Stimulated activated CD8-positive, alpha-beta memory T cell treated with anti-CD3 and anti-CD28 coated beads, Interleukin-4, amount 100 ng/mL, for 24 hours (primary cell): ENCODE results near the gene MRPL58.
A peak's percentile ranks its signal among the peaks of the same experiment; 100 is the strongest.
"Not testable (repeated sequence)": the region's sequence is repeated elsewhere in the genome, so short reads cannot be mapped to it uniquely, and the experiment has no call there.

Source experiments
- DNase-seq: peaks from one replicate; pipeline ENCODE4 v3.0.0-alpha.2; 2020; ENCODE audit warnings: low read depth

MRPL58 gene

DNA sequence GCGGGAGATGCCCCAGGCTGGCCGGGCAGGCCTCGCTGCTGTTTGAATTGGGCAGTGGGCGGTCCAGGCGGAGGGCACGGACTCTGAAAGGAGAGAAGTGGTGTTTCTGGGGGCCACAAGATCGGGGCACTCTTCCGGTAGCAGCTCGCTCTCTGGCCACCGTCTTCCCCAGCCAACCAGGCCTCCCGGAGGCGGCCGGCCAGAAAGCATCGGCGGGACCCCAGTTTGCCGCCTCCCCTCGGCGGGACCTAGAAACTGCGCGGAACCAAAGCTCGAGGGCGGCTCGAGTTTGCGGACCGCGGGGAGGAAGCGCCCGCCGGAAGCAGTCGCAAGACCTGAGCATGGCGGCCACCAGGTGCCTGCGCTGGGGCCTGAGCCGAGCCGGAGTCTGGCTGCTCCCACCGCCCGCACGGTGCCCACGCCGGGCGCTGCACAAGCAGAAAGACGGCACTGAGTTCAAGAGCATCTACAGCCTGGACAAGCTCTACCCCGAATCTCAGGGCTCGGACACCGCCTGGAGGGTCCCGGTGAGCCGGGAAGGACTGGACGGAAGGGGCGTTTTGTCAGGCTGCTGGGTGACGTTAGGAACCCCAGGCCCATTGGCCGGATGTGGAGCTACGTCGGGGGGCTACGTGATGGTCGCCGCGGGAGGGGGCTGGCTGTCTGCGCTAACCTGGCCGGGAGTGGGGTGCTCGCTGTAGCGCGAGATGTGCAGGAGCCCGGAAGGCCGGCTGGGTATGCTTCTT is at the start of gene MRPL58:
MRPL58 (plus strand) TSS at position 325 of the 746 bp plus-strand sequence; CDS start at position 342, 17 bp downstream.
- DNase-seq: peak; percentile 77

DNA sequence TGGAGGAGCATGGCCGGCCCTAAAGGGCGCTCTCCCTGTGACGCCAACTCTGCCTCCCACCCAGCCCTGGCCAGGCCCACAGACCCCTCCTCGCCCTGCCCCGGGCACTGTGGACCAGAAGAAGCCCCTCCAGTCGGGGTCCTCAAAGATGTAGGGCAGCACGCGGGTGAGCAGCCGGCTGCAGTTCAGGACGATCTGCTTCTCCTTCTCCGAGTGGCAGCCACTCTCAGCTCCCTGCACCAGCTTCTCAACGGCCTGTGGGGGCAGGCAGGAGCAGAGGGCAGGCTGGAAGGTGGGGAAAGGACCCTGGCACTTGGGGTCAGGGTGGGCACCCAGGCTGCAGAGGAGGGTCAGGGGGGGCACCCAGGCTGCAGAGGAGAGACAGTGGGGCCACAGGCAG is 48.8 kb upstream of the MRPL58 start:
- DNase-seq: no peak

DNA sequence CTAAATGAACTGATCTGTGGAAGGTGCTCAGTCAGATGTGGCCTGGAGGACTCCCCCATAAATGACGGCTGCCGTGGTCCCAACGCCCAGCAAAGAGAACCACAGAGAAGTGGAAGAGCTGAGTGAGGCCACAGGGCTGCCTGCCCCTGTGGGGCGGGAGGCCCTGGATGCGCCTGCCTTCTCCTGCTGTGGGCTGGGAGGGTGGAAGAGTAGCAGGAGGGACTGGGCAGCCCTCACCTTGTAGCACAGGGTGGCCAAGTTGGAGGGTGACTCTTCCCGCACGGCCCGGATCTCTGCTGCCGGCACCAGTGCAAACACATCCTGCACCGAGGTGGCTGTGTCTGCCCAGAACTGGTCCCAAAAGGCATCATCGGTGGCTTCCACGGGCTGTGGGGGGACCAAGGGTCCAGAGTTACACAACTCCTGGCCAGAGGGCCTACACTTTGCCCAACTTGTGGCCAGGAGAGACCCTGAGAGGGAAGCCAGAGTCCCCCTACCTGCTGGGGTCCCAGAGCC is 48.2 kb upstream of the MRPL58 start:
- DNase-seq: no peak

DNA sequence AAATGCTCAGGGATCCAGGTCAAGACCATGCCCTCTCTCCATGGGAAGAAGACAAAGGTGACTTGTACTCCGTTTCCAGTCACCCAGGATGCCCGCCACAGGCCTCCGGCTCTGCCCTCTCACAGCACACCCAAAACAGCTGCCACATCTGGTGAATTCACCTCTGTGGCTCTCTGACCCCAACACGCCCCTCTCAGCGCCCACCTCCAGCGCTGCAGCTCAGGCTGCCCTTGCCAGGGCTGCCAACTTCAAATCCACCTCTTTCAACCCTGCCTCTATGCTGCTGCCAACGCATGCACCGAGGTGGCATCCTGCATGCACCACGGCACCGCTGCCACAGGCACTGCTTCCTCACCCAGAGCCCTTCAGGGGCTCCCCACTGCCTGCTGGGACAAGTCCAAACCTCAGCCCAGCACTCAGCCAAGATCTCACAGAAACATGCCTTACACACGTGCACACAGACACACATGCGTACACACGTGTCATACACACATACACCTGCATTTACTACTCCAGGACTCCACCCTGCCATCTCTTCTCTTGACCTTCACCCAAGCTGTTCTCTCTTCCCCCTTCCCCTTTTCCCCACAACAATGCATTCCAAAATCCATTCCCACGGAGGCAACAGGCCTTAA is 47.4 kb upstream of the MRPL58 start:
- no peak for DNase-seq

DNA sequence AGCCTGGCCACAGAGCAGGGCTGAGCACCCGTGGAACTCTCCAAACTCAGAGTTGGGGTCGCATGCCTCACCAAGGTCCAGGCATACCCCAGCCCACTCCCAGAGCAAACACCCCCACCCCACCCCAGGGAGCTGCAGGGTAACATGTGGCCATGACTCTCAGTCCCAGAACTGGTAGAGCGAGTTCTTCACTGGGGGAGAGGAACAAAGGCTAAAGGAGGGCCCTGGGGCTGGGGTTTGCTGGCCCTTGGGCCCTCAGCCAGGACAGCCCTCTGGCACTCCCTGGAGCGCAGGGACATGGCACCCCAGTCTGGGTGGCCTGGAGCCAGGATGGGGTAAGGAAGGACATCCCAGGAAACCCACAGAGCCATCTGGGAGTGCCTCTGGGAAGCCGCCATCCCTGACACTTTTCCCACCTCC is 44.1 kb upstream of the MRPL58 start:
- no peak for DNase-seq

DNA sequence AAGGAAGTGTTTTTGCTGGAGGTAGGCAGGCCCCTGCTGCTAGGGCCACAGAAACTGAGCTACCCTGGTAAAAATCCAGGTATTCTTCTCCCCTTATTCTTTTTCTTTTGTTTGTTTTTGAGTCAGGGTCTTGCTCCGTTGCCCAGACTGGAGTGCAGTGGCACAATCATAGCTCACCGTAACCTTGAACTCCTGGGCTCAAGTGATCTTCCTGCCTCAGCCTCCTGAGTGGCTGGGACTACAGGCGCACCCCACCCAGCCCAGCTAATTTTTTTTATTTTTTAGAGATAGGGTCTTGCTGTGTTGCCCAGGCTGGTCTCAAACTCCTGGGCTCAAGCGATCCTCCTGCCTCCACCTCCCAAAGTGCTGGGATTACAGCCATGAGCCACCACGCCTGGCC is 43.0 kb upstream of the MRPL58 start:
- DNase-seq: not testable (repeated sequence)

DNA sequence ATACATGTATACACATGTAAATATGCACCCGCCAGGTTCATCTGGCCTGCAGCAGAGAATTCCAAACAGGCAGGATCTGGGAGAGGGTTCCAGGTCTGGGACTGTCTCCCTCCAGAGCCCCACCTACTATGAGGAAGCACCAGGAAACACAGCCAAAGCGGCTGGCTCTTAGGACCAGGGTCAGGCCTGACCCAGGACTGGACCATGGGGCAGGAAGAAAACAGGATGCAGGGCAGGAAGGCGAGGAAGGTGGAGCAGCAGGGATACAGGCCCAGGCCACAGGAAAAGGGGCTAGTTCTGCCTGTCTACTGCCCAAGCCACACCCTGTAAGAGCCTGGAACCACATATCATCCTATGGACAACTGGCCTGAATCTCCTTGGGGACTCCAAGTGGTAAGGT is 42.1 kb upstream of the MRPL58 start:
- DNase-seq: no peak

DNA sequence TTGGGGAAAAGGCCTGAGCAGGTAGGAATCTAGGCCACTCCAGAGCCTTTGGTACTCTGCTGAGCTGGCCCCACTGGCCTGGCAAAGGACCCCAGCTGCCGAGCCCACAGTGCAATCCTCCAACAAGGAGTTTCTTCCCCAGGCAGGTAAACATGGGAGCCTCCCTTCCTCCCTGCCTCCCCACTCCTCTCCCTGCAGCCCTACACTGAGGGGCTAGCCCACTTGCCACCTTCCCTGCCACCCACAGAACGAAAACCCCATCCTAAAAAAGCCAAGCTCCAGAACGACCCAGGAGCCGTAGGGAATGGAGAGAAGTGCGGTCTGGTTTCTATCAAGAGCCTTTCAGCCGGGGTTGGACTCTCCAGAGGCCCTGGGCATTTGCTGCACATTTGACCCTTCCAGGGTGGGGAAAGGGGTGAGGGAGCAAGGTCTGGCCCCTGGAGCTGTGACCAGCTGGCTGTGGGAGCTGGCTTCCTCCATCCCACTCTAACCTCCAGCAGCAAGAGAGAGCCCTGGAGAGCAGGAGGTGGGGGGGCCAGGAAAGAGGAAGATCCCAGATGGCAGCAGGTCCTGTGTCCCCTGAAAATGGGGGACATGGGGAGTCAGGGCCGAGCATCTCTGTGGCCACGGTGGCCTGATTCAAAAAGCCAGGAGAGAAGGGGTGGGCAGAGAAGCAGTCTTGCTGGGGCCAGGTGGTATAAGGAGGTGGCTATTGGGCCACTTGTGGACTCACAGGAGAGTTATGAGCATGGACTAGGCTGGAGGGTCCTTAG is 41.2 kb upstream of the MRPL58 start:
- no peak for DNase-seq

DNA sequence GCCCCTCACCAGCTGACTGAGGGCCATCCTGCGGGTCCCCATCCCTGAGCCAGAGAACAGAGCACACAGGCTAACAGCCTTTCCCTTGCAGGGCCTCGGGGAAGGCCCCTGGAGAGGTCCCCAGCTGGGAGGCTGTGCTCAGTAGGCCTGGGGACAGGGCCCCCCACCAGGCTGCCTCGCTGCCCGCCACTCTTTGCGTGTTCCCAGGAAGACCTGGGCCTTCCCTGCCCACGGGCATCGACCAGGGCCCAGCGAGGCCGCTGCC is 40.7 kb upstream of the MRPL58 start:
- no peak for DNase-seq

DNA sequence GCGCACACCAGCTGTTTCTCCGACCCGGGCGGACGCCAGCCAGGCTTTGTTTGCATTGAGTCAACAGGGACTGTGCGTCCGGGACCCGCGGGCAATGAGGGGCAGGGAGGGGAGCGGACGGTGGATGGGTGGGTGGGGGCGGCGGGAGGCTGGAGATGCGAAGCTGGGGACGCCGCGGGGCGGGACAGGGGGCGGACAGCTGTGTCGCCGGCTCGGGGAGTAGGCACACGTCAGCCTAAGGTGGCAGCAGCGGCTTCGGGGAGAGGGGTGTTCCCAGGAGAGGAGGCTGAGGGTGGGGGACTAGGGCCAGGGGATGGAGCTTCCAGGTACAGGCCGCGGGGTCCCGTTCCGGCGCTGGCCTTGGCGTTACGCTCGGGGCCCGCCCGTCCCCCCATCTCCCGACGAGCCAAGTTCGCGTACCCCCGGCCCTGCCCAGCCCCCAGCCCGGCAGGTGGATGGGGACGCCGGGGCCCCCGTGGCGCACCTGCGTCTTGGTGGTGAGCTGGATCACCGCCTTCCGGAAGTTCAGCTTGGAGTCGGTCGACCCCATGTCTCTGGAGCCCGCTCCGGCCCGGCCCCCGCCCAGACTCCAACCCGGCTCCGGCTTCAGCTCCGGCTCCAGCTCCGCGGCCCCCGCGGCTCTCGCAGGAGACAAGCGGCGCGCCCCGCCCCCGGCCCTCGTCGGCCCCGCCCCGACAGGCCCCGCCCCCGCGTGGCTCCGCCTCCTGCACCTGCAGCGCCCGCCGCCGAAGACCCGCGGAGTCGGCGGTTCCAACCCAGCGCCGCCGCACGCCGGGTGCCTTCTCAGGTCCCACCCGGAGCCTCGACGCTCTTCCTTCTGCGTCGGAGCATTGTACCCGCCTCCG is 40.1 kb upstream of the MRPL58 start, which contains the start of gene HID1:
HID1 (minus strand) TSS at position 653 of the 866 bp plus-strand sequence; CDS start at position 550, 103 bp downstream.
- DNase-seq: peak; percentile 73

DNA sequence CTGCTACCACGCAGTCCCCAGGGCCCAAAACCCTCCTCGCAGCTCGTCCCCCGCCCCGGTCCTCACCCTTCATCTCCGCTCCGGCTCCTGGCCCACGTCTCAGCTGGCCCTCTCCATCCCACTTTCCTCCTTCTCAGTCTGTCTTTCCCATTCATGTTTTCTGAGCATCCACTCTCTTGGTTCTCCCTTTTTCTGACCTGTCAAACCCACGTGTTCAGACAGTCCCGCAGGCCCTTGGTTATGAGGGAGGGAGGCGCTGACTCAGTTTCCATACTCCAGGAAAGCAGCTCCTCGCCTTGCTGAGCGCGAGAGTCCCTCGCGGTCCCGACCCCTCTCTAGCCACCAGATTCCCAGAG is 39.5 kb upstream of the MRPL58 start:
- DNase-seq: no peak

DNA sequence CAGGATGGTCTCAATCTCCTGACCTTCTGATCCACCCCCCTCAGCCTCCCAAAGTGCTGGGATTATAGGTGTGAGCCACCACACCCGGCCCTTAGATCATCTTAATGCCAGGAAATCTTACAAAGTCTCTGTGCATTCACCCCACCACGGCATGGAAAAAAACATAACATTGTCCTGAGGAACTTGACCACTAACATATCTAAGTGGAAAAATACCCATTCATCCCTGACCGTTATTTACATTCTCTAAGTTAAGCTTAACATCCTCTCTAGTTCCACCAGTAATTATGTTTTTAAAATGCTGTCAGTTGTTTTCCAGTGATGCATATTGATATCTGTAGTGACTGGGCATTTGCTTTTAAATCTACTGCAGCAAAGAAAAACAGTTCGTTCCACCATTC is 36.5 kb upstream of the MRPL58 start:
- no peak for DNase-seq

DNA sequence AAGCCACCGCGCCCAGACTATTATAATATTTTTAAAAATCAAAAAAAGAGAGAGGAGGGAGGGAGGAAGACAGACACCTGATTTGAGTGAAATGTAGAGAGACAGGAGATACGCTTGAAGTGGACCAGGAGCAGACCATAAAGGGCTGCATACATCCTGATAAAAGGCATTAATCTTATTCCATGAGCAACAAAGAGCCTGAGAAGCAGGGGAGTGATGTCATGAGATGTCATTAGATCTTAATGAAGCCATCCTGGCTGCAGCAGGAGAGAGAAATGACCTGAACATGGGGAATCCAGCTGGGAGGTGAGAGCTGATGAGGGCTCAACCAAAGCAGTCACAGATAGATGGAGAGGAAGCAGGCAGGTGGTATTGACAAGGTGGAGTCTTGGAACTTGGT is 34.7 kb upstream of the MRPL58 start:
- no peak for DNase-seq

DNA sequence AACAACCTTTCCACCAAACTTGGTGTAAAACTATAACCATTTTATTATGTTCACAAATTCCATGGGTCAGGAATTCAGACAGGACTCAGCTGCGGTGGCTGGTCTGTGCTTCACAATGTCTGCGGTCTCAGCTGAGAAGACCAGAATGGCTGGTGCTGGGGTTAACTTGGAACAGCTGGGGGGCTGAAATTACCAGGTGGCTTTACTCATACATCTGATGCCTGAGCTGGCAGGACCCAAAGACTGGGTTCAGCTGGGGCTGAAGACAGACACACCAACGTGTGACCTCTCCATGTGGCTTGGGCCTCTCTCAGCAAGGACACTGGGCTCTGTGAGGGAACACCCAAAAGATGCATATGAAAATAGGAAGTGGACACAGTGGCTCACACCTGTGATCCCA is 34.2 kb upstream of the MRPL58 start:
- DNase-seq: no peak

DNA sequence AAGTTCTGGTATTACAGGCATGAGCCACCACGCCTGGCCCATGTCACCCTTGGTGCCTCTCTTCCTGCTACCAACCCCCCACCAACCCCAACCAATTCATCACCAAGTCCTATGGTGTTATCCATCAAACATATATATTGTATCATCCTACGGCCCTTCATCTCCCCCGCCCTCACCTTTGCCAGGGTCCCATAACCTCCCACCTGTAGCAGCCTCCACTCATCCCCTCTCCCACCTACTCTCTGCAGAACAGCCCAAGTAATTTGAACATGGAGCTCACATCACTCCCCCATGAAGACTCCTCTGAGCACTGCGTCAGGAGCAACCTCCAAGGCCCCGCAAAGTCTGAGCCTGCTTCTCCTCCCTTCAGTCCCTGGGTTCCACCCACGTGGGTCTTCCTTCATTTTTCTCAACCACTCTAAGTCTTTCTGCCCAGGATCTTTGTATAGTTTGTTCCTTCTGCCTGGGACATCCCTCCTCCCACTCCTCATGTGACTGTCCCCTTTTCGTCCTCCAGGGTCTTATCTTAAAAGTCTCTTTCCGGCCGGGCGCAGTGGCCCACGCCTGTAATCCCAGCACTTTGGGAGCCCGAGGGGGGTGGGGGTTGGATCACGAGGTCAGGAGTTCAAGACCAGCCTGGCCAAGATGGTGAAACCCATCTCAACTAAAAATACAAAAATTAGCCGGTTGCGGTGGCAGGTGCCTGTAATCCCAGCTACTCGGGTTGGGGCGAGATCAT is 32.9 kb upstream of the MRPL58 start:
- no peak for DNase-seq

DNA sequence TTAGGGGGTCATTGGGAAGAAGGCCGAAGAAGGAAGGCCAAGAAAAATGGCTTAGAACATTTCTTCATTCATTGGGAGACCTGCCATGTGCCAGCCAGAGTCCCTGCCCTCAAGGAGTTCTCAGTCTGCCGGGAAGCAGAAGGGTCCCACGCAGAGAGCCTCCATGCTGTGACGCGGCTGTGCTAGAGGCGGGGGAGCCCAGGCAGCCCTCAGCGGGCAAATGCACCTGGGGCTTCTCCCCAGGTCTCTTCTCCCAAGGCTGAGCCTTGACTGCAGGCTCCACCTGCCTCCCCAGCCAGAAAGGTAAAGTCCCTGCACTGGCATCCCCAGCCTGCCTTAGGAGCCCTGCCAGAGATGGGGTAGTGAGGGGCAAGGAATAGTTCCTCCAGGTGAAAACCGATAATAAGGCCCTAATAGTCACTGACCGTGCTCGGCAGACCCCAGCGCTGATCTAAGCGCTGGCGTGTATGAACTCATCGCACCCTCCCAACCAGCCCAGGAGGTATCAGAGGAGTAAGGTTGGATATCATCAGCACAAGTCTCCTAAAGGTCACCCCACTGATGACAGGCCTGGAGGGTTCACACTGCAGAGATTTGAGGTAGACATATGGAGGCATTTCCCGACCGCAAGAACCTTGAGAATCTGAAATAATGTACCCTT is 31.0 kb upstream of the MRPL58 start:
- no peak for DNase-seq

DNA sequence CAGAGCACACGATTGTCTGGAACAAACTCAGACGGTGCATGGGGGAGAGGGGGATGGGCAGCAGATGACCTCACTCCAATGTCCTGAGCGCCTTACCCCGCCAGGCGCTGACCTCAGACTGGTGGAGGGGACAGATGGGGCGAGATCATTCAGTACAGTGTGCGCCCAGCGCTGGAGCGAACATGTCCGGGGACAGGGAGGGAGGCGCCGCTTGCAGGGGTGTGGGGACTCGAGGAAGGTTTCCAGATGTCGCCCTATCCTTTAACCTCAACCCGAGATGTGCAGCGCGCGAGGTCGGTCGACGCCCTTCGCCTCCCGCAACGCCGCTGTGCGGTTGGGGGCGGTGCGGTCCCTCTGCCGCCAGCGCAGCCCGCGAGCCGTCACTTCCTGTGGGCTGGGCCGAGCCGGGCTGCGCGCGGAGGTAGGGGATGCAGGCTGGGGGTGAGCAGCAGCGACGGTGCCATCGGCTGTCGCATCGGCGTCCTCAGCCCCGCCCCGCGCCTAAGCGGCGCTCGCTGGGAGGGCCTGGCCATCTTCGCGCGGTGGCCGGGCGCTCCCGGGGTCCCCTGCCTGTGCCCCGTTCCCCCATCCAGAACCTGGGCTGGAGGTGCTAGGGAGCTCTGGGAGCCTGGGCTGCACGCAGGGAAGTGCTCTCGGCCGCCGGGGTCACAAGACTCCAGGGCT is 30.3 kb upstream of the MRPL58 start:
- DNase-seq: peak; percentile 68

DNA sequence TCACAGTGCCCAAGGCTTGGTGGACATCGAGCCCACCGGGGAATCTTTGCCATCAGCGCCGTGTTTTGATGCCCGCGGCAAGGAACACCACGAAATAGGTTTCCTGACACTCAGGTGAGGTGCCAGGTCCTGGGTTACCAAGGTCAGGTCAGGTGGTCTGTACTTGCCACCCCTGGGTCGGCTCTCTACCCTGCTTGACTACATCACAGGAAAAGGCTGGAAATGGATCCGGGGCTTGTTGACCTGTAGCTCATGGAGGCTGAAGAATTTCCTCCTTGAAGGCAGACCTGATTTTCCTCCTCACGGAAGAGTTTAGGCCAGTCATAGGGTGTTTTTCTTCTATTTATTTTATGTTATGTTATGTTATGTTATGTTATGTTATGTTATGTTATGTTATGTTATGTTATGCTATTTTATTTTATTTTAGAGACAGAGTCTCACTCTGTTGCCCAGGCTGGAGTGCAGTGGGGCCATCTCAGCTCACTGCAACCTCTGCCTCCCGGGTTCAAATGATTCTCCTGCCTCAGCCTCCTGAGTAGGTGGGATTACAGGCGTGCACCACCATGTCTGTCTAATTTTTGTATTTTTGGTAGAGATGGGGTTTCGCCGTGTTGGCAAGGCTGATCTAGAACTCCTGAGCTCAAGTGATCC is 29.7 kb upstream of the MRPL58 start:
- not testable (repeated sequence) for DNase-seq

DNA sequence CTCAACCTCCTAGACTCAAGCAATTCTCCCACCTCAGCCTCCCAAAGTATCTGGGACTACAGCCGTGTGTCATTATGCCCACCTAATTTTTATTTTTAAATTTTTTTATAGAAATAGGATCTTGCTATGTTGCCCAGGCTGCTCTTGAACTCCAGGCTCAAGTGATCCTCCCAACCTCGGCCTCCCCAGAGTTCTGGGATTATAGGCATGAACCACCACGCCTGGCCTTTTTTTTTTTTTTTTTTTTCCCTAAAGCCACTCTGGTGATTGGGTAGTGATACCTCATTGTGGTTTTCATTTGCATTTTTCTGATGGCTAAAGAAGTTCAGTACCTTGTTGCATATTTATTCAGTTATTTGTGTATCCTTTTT is 26.3 kb upstream of the MRPL58 start:
- DNase-seq: no peak

DNA sequence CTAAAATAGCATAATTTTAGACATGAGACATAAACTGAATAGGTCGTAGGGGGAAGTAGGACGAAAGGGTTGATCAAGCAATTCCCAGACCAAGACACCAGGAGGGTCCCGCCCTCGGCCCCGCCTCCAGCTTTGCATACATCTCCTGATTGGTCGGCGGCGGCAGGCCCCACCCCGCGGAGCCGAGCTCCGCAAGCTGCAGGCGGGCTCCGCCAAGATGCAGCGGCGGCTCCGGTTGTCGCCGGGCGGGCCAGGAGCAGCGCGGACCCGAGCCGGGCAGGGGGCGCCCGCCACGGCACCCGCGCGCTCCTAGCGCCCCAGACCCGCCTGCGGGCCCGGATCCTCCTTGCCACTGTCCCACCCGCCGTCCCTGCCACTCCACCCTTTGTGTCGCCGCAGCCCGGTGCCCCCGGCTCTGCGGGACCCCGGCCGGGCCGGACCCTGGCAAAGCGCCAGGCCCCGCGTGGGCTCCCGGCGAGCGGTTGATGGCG is 25.0 kb upstream of the MRPL58 start, which contains the start of gene CDR2L:
CDR2L (plus strand) TSS at position 215 of the 491 bp plus-strand sequence. CDS start 412 bp downstream, outside the sequence.
- DNase-seq: peak; percentile 90
